Mucosa of descending colon (tissue), 3 donors: ENCODE data around the gene PRICKLE2. TPM values are rescaled to one million over a fixed set of nuclear protein-coding genes. Genes with fewer than 3 reads are reported as not detected.
A peak's percentile ranks its signal among the peaks of the same experiment; 100 is the strongest.

ENCODE experiments used
- ATAC-seq: fragments of 200-7000 bp; cut with Tn5 transposase; one replicate; pipeline ENCODE4 v1.9.1; 2020; ENCODE audit warnings: mild to moderate bottlenecking, moderate library complexity
- DNase-seq, 3 donors: peaks; one replicate each; pipeline ENCODE4 v3.0.0-alpha.2; 2020
- H3K36me3 ChIP-seq: fragments of 200-600 bp; one replicate; pipeline ENCODE4 v1.8.0; 2021; ENCODE audit warnings: low read depth, mild to moderate bottlenecking
- H3K4me1 ChIP-seq: fragments of 200-600 bp; one replicate; pipeline ENCODE4 v1.8.0; 2021; ENCODE audit warnings: low read depth, mild to moderate bottlenecking
- H3K4me3 ChIP-seq: fragments of 200-600 bp; one replicate; pipeline ENCODE4 v1.8.0; 2021; ENCODE audit warnings: mild to moderate bottlenecking
- H3K9me3 ChIP-seq: fragments of 200-600 bp; one replicate; pipeline ENCODE4 v1.8.0; 2021; ENCODE audit warnings: mild to moderate bottlenecking
- CTCF ChIP-seq: fragments of 200-600 bp; IDR thresholded peaks from one replicate; pipeline ENCODE4 v1.8.0; 2022; ENCODE audit warnings: antibody characterized with exemption, mild to moderate bottlenecking
- intact Hi-C, 2 donors: fragments of 100-400 bp; cut with DNase I in 1 of 2; cut with micrococcal nuclease in 1 of 2; formaldehyde crosslinking; loops; one replicate each; pipeline versions ENCODE4 v1.11.0 to v1.11.1; 2022; cut with DNase I, micrococcal nuclease
- total RNA-seq, 3 donors: library from RNA; stranded (reverse); fragmentation: NEBNext Ultra II Directional in 2 of 3; extraction: Animal tissue kit (Norgen Biotek cat#: 25700) in 2 of 3; gene quantifications; one replicate each; pipeline versions ENCODE4 v1.2.1 to v1.2.4, GENCODE V29; 2021 to 2023
- donor health status: DM: no; HTN: no; CAD: no; lungs with moderate emphysema.
- donor health status: DM: no; HTN: no; CAD: no.
- donor health status: DM: no; HTN: yes; CAD: no.

PRICKLE2 gene
- total RNA-seq, 3 donors from 2014 or later, result 4.3 to 66.3 (median 7.0) TPM

- DNase-seq, result no peak
- H3K4me3 ChIP-seq, result no peak overlapping the region
- no peak for ATAC-seq
- H3K36me3 ChIP-seq, result no peaks in the 10 kb centered on the region
- H3K4me1 ChIP-seq, result no peaks in the 10 kb centered on the region
- H3K9me3 ChIP-seq, result no peaks in the 10 kb centered on the region
- intact Hi-C loops, result no loop called here
- no peak for TF ChIP-seq CTCF
These were observed 33.4 kb downstream of the PRICKLE2 start for GRCh38 chr3:64191822-64192221.

DNA sequence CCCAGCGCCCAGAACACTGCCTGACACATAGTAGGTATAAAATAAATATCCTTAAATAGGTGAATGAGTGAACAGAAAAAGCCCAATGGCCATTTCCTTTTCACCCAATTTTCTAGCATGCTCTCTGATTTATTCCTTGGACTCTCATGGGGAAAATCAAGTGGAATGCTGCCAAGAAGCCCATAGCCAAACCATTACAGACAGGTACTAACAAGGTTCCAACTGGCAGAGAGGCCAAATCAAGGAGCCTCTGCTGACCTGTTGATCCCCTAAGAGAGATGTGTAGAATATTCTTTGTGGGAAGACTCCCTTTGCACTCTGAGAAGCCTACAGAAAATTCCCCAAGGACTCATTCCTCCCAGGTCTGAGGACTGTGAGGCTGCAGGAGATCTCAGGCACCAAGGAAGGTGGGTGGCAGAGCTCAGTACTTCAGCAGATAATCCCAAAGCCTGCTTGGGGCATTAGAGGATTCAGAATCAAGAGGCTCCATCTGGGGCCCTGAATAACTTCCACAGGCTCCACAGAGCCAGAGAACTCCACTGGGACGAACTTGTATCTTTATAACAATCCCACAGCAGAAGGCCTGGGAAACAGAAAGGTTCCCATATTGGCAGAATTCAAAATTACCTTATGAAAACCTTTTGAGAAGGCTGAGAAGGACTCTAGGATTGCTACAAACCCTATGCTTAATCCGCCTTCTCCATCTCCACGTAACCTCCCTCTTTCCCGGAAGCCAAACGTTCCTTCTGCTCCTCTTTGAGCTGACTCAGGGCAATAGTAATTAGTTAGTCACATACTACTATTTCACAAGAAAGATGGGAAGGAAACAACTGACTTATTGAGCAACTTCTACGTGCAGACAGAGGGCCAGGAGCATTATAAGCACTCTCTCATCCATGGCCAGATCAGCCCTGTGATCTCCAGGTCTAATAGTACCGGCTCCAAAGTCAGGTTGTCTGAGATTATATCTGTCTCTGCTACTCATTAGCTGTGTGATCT lies 34.5 kb downstream of the PRICKLE2 start:
- ATAC-seq, result peak; percentile 10
- H3K9me3 ChIP-seq, result no peaks in the 10 kb centered on the region
- no peaks in the 10 kb centered on the region for H3K36me3 ChIP-seq
- no peak for DNase-seq
- no peaks in the 10 kb centered on the region for H3K4me1 ChIP-seq
- TF ChIP-seq CTCF, result no peak
- no peak overlapping the region for H3K4me3 ChIP-seq
- intact Hi-C loops, result no loop called here

DNA sequence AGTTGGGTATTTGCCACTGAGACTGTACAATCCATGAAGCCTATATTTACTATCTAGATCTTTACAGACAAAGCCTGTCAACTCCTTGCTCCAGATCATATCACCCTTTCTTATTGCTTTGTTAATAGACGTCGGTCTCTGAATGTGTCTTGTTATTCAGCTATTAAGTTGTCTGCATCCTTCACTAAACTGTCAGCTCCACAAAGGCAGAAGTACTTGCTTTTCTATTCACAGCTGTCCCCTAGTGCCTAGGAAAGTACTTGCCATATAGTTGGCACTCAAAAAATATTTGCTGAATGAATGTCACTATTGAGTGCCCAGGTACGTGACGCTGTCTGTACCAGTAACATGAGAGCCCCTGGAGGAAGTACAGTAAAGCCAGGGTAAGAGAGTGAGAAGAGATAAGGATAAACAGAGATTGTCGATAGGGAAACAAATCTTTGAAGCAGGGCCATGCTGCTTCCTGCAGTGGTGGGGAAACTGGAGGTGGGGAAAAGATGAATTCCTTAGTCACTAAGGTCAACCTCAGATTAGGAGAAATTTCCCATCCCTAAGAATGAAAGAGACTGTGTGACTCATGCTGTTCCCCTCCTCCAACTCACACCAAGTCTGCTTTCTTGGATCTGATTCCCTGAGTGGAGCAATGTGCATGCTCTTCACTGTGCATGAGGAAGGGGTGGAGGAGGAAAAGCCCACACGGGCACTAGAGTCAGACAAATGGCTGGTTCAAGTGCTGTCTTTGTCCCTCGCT lies 36.3 kb downstream of the PRICKLE2 start:
- Histone ChIP-seq H3K9me3 (no peaks in the 10 kb centered on the region), H3K4me3 (no peak overlapping the region), H3K4me1 (no peaks in the 10 kb centered on the region), H3K36me3 (no peaks in the 10 kb centered on the region)
- peak in 1 of 3 donors; percentile 17 for DNase-seq
- intact Hi-C loops, result no loop called here
- peak; percentile 45 for ATAC-seq
- TF ChIP-seq CTCF, result no peak

DNA sequence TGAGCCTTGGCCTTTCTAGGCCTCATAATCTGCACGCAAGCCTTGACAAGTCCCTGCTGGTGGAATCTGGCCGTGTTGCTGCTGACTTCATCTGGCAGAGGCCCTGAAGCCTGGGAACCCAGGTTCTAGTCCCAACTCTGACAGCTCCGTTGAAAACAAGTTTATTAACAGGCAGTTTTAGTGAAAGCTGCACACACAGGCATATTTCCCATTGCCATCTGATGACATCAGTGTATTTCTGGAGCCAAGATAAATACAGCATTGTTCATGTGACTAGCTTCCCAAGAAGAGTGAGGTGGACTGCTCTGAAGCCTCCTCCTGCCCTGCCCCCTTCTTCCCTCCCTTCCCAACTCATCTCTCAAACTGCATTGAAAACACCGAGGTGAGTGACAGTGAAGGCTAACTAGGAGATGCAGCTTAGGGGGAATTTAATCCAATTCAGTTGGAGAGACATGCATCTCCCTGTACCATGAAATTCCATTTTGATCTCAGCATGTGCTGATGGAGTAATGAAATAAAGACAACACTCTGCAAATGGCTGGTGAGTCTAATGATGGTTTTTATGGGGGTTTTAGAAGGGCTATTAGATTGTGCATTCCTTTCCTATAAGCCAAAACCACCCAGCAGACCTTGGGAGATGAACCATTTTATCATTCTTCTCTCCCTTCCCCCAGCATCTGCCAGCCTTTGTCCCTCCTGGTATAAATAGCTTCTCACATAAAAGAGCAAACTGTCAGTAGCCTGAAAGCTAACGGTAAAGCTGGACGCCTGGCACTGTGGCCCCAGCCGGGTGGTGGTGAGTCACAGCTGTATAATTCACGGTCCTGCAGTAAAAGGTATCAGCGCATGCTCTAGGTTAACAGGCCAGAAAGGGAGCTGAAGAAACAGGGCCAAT lies 38.0 kb downstream of the PRICKLE2 start:
- Histone ChIP-seq H3K9me3 (no peaks in the 10 kb centered on the region), H3K4me3 (no peak overlapping the region), H3K36me3 (no peaks in the 10 kb centered on the region), H3K4me1 (no peaks in the 10 kb centered on the region)
- ATAC-seq, result peak; percentile 81
- intact Hi-C loops, result no loop called here
- peak; percentile 37 to 52 (median 44) for DNase-seq
- TF ChIP-seq CTCF, result no peak

GRCh38 chr3:64186667-64187064 lies 38.6 kb downstream of the PRICKLE2 start:
- intact Hi-C loops, result no loop called here

More at GRCh38 chr3:64186667-64187064, 38.6 kb downstream of the PRICKLE2 start:
- no peak for ATAC-seq
- H3K4me1 ChIP-seq, result no peaks in the 10 kb centered on the region
- no peaks in the 10 kb centered on the region for H3K36me3 ChIP-seq
- no peak for DNase-seq
- no peaks in the 10 kb centered on the region for H3K9me3 ChIP-seq
- TF ChIP-seq CTCF, result no peak
- H3K4me3 ChIP-seq, result no peak overlapping the region
